Keratinocyte (primary cell): Measurements from ENCODE around the gene SFMBT2. TPM values are rescaled to one million over a fixed set of nuclear protein-coding genes. Genes with fewer than 3 reads are reported as not detected.

ENCODE experiments used
- DNase-seq: peaks from one replicate; pipeline ENCODE4 v3.0.0-alpha.2; 2011; ENCODE audit warnings: low read depth, missing footprints, low spot score
- FAIRE-seq: peaks from 2 replicates; lab custom pipeline; 2011; peaks lifted over from hg19 to GRCh38; lab: Jason Lieb, UNC
- H2AFZ ChIP-seq: 2 replicates; pipeline ENCODE4 v1.6.0; 2012; ENCODE audit warnings: low read length, control low read depth, inconsistent platforms; ENCODE audit not compliant: control insufficient read depth
- H3K27ac ChIP-seq: 2 replicates; pipeline ENCODE4 v1.5.1; 2011; ENCODE audit warnings: low read length; ENCODE audit not compliant: control insufficient read depth, insufficient read depth
- H3K27me3 ChIP-seq: 3 replicates; pipeline ENCODE4 v1.6.0; 2011; ENCODE audit warnings: low read length; ENCODE audit not compliant: control insufficient read depth, insufficient read depth; ENCODE audit errors: extremely low read depth
- H3K36me3 ChIP-seq, 2 experiments: 2 replicates in 1 of 2; 3 replicates in 1 of 2; pipeline ENCODE4 v1.5.1; 2011; ENCODE audit warnings: low read length in 2 of 2, mild to moderate bottlenecking in 1 of 2; ENCODE audit not compliant: control insufficient read depth in 2 of 2, insufficient read depth in 2 of 2; ENCODE audit errors: extremely low read depth in 1 of 2
- H3K4me1 ChIP-seq: 3 replicates; pipeline ENCODE4 v1.5.1; 2011; ENCODE audit warnings: low read length; ENCODE audit not compliant: control insufficient read depth, insufficient read depth; ENCODE audit errors: extremely low read depth
- H3K4me2 ChIP-seq: 3 replicates; pipeline ENCODE4 v1.6.0; 2011; ENCODE audit warnings: low read depth, low read length; ENCODE audit not compliant: control insufficient read depth, insufficient read depth; ENCODE audit errors: extremely low read depth
- H3K4me3 ChIP-seq, 3 experiments: fragments of 200-600 bp in 1 of 3; sonication (generic) in 1 of 3; 2 replicates in 2 of 3; 3 replicates in 1 of 3; pipeline ENCODE4 v1.5.1; 2011 to 2016; ENCODE audit warnings: low read length in 3 of 3, mild to moderate bottlenecking in 3 of 3, control low read depth in 2 of 3, inconsistent platforms in 1 of 3, low read depth in 1 of 3, mixed read lengths in 1 of 3, mixed run types in 1 of 3, moderate library complexity in 1 of 3; ENCODE audit not compliant: control insufficient read depth in 2 of 3, insufficient read depth in 2 of 3; ENCODE audit errors: extremely low read depth in 1 of 3
- H3K79me2 ChIP-seq: 2 replicates; pipeline ENCODE4 v1.6.0; 2012; ENCODE audit warnings: low read length; ENCODE audit not compliant: control insufficient read depth, insufficient read depth
- H3K9ac ChIP-seq: 3 replicates; pipeline ENCODE4 v1.6.0; 2011; ENCODE audit warnings: low read length; ENCODE audit not compliant: control insufficient read depth, insufficient read depth; ENCODE audit errors: extremely low read depth
- H3K9me1 ChIP-seq: 3 replicates; pipeline ENCODE4 v1.6.0; 2011; ENCODE audit warnings: low read length; ENCODE audit not compliant: control insufficient read depth, insufficient read depth; ENCODE audit errors: extremely low read depth
- H3K9me3 ChIP-seq: 2 replicates; pipeline ENCODE4 v1.5.1; 2012; ENCODE audit warnings: low read depth, low read length; ENCODE audit not compliant: control insufficient read depth
- H4K20me1 ChIP-seq: 3 replicates; pipeline ENCODE4 v1.6.0; 2011; ENCODE audit warnings: low read length; ENCODE audit not compliant: control insufficient read depth, insufficient read depth; ENCODE audit errors: extremely low read depth
- EZH2 ChIP-seq: IDR thresholded peaks from one replicate; pipeline ENCODE4 v1.6.1; 2012; ENCODE audit warnings: inconsistent platforms, mild to moderate bottlenecking, low read length, moderate library complexity
- dilution Hi-C: fragments of 300-500 bp; cut with MboI; formaldehyde crosslinking; loops from one replicate; pipeline ENCODE4 v1.7.0; 2020; ENCODE audit warnings: low sequenced_read_pairs; ENCODE audit not compliant: extremely low pct_ligation_motif_present
- polyA plus RNA-seq, 5 experiments: library from polyadenylated mRNA; depleted of rRNA in 3 of 5; stranded (reverse) in 3 of 5; stranded (forward) in 1 of 5; unstranded in 1 of 5; fragments of >200 nt; gene quantifications; 1 replicate in 1 of 5; 2 replicates in 3 of 5; 3 replicates in 1 of 5; pipeline versions ENCODE4 v1.2.1 to v1.2.3, GENCODE V29; 2011 to 2012; ENCODE audit warnings: missing spikeins in 2 of 5, low read depth in 1 of 5, low replicate concordance in 1 of 5
- TF ChIP-seq, protein P1 (sequence below), 3 experiments: IDR thresholded peaks in 1 of 3; conservative IDR thresholded peaks in 1 of 3; optimal IDR thresholded peaks in 1 of 3; 2 replicates in 2 of 3; 3 replicates in 1 of 3; pipeline versions ENCODE3 to v1.5.1; 2011; ENCODE audit warnings: low read length in 3 of 3, mild to moderate bottlenecking in 3 of 3, moderate library complexity in 2 of 3, control low read depth in 1 of 3, inconsistent platforms in 1 of 3; ENCODE audit not compliant: insufficient read depth in 2 of 3; ENCODE audit errors: extremely low read depth in 1 of 3

SFMBT2 gene
- polyA plus RNA-seq, 1 donor (not counting 4 experiments of a cell fraction or from before 2014, with no cell fraction given), result 0.71 TPM

GRCh38 chr10:7438196-7438986, 27.6 kb upstream of the SFMBT2 start:
- no peaks in the 10 kb centered on the region for H3K36me3 ChIP-seq
- H3K9me1 ChIP-seq, result no peaks in the 10 kb centered on the region
- no peak overlapping the region for H3K4me3 ChIP-seq
- dilution Hi-C loops, result no loop called here
- no peaks in the 10 kb centered on the region for H3K79me2 ChIP-seq
- H3K4me1 ChIP-seq, result no peaks in the 10 kb centered on the region
- no peaks in the 10 kb centered on the region for H3K9me3 ChIP-seq
- TF ChIP-seq, protein P1, sequence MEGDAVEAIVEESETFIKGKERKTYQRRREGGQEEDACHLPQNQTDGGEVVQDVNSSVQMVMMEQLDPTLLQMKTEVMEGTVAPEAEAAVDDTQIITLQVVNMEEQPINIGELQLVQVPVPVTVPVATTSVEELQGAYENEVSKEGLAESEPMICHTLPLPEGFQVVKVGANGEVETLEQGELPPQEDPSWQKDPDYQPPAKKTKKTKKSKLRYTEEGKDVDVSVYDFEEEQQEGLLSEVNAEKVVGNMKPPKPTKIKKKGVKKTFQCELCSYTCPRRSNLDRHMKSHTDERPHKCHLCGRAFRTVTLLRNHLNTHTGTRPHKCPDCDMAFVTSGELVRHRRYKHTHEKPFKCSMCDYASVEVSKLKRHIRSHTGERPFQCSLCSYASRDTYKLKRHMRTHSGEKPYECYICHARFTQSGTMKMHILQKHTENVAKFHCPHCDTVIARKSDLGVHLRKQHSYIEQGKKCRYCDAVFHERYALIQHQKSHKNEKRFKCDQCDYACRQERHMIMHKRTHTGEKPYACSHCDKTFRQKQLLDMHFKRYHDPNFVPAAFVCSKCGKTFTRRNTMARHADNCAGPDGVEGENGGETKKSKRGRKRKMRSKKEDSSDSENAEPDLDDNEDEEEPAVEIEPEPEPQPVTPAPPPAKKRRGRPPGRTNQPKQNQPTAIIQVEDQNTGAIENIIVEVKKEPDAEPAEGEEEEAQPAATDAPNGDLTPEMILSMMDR (optimal IDR thresholded peaks at IDR 0.05 in 1 of 3, IDR thresholded peaks at IDR 0.05 in 1 of 3, conservative IDR thresholded peaks at IDR 0.05 in 1 of 3; ENCODE audit: extremely low read depth in 1 of 3, insufficient read depth in 2 of 3, low read length in 3 of 3), result no peak
- TF ChIP-seq EZH2, result no peak
- H4K20me1 ChIP-seq, result no peaks in the 10 kb centered on the region
- H2AFZ ChIP-seq, result no peak overlapping the region
- H3K4me2 ChIP-seq, result no peak overlapping the region
- H3K9ac ChIP-seq, result no peak overlapping the region
- H3K27me3 ChIP-seq, result peaks cover 13% of the 10 kb centered on the region
- DNase-seq, result no peak
- H3K27ac ChIP-seq, result no peak overlapping the region
- no peak for FAIRE-seq

- Histone ChIP-seq H3K4me3 (no peak overlapping the region), H3K9me3 (no peaks in the 10 kb centered on the region), H2AFZ (no peak overlapping the region), H3K4me1 (no peaks in the 10 kb centered on the region), H3K9ac (no peak overlapping the region), H3K27ac (no peak overlapping the region), H4K20me1 (no peaks in the 10 kb centered on the region), H3K4me2 (no peak overlapping the region), H3K36me3 (no peaks in the 10 kb centered on the region), H3K27me3 (peaks cover 26% of the 10 kb centered on the region), H3K79me2 (no peaks in the 10 kb centered on the region), H3K9me1 (no peaks in the 10 kb centered on the region)
- dilution Hi-C loops, result no loop called here
- DNase-seq, result no peak
- no peak for FAIRE-seq
- no peak for TF ChIP-seq EZH2
- TF ChIP-seq, protein P1 (optimal IDR thresholded peaks at IDR 0.05 in 1 of 3, IDR thresholded peaks at IDR 0.05 in 1 of 3, conservative IDR thresholded peaks at IDR 0.05 in 1 of 3; ENCODE audit: extremely low read depth in 1 of 3, insufficient read depth in 2 of 3, low read length in 3 of 3), result no peak
Measured at GRCh38 chr10:7436490-7437100, 25.8 kb upstream of the SFMBT2 start.
